ENCODE measurements around the gene DENND4C.

Gene DENND4C

DNA sequence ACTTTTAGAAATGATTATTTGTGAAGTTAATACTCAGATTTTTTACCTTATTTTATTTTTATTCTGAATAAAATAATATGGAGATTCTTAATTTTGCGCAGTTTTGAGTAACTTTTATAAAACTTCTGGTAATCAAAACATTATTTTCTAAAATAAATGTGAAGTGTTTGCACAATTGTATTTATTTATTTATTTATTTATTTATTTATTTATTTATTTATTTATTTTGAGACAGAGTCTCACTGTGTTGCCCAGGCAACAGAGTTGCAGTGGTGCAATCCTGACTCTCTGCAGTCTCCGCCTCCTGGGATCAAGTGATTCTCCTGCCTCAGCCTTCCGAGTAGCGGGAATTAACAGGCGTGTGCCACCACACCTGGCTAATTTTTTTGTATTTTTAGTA lies 76.1 kb downstream of the DENND4C start:
- no peak for DNase-seq (ENCODE audit: low read depth, low spot score)
- TF ChIP-seq, protein P1, sequence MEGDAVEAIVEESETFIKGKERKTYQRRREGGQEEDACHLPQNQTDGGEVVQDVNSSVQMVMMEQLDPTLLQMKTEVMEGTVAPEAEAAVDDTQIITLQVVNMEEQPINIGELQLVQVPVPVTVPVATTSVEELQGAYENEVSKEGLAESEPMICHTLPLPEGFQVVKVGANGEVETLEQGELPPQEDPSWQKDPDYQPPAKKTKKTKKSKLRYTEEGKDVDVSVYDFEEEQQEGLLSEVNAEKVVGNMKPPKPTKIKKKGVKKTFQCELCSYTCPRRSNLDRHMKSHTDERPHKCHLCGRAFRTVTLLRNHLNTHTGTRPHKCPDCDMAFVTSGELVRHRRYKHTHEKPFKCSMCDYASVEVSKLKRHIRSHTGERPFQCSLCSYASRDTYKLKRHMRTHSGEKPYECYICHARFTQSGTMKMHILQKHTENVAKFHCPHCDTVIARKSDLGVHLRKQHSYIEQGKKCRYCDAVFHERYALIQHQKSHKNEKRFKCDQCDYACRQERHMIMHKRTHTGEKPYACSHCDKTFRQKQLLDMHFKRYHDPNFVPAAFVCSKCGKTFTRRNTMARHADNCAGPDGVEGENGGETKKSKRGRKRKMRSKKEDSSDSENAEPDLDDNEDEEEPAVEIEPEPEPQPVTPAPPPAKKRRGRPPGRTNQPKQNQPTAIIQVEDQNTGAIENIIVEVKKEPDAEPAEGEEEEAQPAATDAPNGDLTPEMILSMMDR (IDR thresholded peaks at IDR 0.05; ENCODE audit: low read depth, low read length) = no peak
- no peak overlapping the region for H3K4me3 ChIP-seq (ENCODE audit: low read depth, low read length)
- in situ Hi-C loops (cut with HindIII; ENCODE audit: low sequenced_read_pairs) = no loop called here

DNA sequence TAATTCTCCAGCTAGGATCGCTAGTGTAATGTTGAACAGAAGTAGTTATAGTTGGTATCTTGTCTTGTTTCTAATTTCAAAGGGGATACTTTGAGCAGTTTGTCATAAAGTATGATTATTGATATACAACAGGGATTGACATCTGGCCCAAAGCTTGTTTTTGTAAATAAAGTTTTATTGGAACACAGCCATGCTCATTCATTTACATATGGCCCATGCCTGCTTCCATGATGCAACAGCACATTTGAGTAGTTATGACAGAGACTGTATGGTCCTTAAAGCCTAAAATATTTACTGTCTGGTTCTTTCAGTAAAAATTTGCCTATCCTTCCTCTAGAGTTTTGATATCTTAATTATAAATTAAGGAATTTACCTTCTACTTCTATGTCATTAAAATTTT lies 79.8 kb downstream of the DENND4C start:
- in situ Hi-C loops (cut with HindIII; ENCODE audit: low sequenced_read_pairs) = no loop called here
- H3K4me3 ChIP-seq (ENCODE audit: low read depth, low read length) = no peak overlapping the region
- TF ChIP-seq, protein P1 (IDR thresholded peaks at IDR 0.05; ENCODE audit: low read depth, low read length) = no peak
- no peak for DNase-seq (ENCODE audit: low read depth, low spot score)

DNA sequence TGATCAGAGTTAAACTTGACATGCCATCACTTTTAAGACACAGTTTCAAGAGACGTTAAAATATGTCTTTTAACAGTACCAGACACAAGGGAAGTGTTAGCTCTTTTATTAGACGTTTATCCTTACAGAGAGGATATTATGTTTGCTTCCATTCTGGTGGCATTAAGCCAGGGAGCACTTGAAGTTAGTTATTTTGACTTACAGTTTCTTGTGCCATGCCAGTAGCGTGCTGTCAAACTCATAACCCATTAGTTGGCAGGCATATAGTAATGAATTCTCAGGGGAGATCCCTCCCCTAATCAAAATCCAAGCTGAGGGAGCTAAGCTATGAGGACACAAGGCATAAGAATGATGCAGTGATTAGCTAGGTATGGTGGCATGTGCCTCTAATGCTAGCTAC lies 83.1 kb downstream of the DENND4C start:
- no peak for DNase-seq (ENCODE audit: low read depth, low spot score)
- in situ Hi-C loops (cut with HindIII; ENCODE audit: low sequenced_read_pairs) = no loop called here
- no peak overlapping the region for H3K4me3 ChIP-seq (ENCODE audit: low read depth, low read length)
- TF ChIP-seq, protein P1 (IDR thresholded peaks at IDR 0.05; ENCODE audit: low read depth, low read length) = no peak

DNA sequence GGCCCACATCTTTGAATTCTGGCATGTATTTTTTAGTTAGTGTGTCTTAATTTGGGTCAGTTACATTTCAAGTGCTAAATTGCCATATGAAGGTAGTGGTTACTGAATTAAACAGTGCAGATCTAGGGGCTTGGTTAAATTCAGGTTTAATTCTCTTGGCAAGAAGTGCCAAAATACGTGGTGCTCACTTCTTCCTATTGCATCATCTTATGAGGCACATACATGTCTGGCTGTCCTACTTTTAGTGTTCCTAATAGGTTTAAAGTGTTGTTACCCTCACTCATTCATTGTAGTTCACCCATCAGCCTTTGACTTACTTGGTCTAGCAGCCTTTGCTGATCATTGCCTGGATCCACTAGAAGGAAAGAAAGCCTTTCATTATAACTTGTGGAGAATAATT lies 90.0 kb downstream of the DENND4C start:
- TF ChIP-seq, protein P1 (IDR thresholded peaks at IDR 0.05; ENCODE audit: low read depth, low read length) = no peak
- DNase-seq (ENCODE audit: low read depth, low spot score) = no peak
- H3K4me3 ChIP-seq (ENCODE audit: low read depth, low read length) = no peak overlapping the region
- in situ Hi-C loops (cut with HindIII; ENCODE audit: low sequenced_read_pairs) = no loop called here

DNA sequence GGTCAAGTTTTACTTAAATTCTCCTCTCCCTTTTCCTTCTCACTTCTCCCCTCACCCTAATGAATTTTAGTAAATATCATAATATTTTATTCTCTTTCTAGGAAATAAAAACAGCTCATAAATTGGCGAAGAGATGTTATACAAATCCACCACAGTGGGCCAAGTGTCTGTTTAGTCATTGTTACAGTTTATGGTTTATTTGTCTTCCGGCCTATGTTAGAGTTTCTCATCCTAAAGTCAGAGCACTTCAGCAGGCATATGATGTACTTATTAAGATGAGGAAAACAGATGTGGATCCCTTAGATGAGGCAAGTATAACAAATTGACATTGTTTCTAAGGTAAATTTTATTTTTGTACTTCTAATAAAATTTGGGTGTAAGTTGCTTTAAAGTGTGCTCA lies 101.4 kb downstream of the DENND4C start:
- DNase-seq (ENCODE audit: low read depth, low spot score) = no peak
- no peak overlapping the region for H3K4me3 ChIP-seq (ENCODE audit: low read depth, low read length)
- in situ Hi-C loops (cut with HindIII; ENCODE audit: low sequenced_read_pairs) = no loop called here
- TF ChIP-seq, protein P1 (IDR thresholded peaks at IDR 0.05; ENCODE audit: low read depth, low read length) = no peak

DNA sequence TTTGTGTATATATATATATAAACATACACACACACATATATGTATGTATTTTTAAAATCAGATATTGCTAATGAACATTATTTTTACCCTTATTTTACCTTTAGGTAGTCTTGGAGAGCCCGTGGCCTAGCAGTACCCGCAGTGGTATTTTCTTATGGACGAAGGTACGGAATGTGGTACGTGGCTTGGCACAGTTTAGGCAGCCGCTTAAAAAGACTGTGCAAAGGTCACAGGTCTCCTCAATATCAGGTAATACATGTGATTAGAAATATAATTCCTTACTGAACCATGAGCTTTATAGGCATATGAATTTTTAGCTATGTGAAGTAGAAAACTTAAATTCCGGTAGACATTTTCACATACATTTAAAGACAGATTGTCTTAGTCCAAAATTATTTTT lies 105.7 kb downstream of the DENND4C start:
- TF ChIP-seq, protein P1 (IDR thresholded peaks at IDR 0.05; ENCODE audit: low read depth, low read length) = no peak
- no peak for DNase-seq (ENCODE audit: low read depth, low spot score)
- in situ Hi-C loops (cut with HindIII; ENCODE audit: low sequenced_read_pairs) = no loop called here
- no peak overlapping the region for H3K4me3 ChIP-seq (ENCODE audit: low read depth, low read length)

DNA sequence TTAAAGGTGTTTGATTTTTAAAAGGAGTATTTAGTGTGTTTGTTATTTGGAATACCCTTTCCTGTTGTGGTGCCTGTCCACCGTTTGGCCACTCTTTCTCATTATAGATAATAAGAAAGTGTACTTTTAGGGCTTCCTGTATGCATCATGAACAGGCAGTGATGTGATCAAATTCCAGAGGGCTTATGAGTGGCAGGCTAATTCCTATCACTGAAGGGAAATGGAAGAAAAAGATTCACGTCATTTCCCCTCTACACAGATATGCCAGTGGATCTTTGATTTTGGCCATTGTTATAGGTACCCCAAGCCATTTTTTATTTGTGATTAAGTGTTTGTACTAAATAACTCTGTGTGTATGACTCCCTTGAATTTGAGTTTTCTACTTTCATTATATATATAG lies 112.5 kb downstream of the DENND4C start:
- in situ Hi-C loops (cut with HindIII; ENCODE audit: low sequenced_read_pairs) = no loop called here
- no peak for DNase-seq (ENCODE audit: low read depth, low spot score)
- H3K4me3 ChIP-seq (ENCODE audit: low read depth, low read length) = no peak overlapping the region
- TF ChIP-seq, protein P1 (IDR thresholded peaks at IDR 0.05; ENCODE audit: low read depth, low read length) = no peak
